HG02973 (cell line): ENCODE measurements around the gene PATE2.

Experiments used
- ATAC-seq: cut with Tn5 transposase; IDR thresholded peaks from one replicate; pipeline ENCODE4 v1.9.1; 2021; ENCODE audit warnings: moderate library complexity; ENCODE audit not compliant: unreplicated experiment

Gene PATE2

GRCh38 chr11:125778728-125779127 lies at the start of gene PATE2:
TSS of gene PATE2 (minus strand) at chr11:125778828. CDS start at chr11:125778773, 55 bp downstream.
- ATAC-seq = no peak

GRCh38 chr11:125807909-125808308 lies 29.3 kb upstream of the PATE2 start:
- no peak for ATAC-seq

- no peak for ATAC-seq
These were observed 23.8 kb upstream of the PATE2 start for GRCh38 chr11:125802387-125802786.

GRCh38 chr11:125799808-125800207 lies 21.2 kb upstream of the PATE2 start:
- ATAC-seq = no peak

DNA sequence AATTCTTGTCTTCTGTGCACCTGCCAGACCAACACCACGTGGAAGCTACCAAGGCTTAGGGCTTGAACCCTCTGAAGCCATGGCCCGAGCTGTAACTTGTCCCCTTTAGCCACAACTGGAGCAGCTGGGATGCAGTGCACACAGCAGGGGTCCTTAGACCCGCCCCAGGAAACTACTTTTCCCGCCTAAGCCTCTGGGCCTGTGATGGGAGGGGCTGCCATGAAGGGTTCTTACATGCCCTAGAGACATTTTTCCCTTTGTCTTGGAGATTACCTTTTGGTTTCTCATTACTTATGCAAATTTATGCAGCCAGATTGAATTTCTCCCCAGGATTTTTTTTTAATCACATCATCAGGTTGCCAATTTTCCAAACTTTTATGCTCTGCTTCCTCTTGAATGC lies 19.0 kb upstream of the PATE2 start:
- no peak for ATAC-seq

- ATAC-seq = no peak
These were observed 12.2 kb upstream of the PATE2 start for GRCh38 chr11:125790825-125791224.

- no peak for ATAC-seq
These were observed 9.2 kb upstream of the PATE2 start, which contains the start of gene PATE3 for GRCh38 chr11:125787827-125788226. TSS of gene PATE3 (plus strand) at chr11:125788127. CDS start at chr11:125788152, 25 bp downstream.

DNA sequence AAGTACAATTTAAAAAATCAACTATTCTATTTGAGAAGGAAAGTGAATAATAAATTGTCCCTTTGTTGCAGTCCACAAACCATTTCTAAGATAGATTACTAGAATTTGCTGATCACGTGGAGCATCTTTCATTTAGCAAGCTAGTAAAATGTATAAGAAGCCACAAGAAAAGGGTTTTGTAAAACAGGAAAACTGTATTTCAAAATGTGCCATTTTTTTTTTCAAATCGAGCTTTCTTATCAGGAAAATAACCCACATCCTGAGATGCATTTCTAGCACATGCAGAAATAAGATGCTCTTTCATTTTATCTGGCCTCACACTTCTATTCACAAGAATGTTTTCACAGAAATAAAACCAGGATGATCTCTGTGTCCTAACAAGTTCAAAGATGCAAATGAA lies 6.0 kb upstream of the PATE2 start:
- ATAC-seq = no peak

DNA sequence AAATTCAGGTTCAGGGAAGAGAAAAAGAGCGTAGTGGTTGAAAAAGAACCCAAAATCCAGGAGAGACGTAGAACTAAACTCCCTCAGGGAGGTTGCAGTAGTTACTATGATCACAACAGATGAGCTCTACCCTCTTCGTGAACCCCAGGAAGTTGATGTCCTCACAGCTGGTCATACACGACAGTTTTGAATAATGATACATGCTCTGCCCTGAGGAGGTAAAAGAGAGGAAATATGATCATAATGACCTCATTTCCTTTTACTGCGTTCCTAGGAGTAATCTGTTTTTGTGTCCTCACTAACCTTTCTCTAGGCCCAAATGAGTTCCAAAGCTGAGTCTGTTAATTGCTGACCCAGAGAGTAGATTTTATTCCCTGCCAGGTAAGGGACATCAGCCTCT lies 1.3 kb downstream of the PATE2 start:
- no peak for ATAC-seq

DNA sequence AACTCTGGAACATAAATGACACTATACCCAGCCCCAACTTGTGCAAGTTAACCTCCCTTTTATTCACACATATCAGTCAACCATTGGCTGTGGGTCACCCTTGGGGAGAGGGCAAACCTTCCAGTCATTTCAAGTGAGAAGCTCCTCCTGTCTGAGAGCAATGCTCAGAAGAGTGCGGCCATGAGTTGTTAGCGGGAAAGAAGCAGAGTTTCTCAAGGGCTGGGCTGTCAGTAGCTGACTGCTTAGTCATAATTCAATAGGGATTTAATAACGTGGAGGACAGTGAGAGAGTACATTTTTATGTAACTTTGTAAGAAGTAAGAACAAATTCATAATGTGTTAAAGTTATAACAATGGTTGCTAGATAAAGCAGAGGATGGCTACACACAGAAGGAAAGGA lies 5.1 kb downstream of the PATE2 start:
- ATAC-seq = no peak

DNA sequence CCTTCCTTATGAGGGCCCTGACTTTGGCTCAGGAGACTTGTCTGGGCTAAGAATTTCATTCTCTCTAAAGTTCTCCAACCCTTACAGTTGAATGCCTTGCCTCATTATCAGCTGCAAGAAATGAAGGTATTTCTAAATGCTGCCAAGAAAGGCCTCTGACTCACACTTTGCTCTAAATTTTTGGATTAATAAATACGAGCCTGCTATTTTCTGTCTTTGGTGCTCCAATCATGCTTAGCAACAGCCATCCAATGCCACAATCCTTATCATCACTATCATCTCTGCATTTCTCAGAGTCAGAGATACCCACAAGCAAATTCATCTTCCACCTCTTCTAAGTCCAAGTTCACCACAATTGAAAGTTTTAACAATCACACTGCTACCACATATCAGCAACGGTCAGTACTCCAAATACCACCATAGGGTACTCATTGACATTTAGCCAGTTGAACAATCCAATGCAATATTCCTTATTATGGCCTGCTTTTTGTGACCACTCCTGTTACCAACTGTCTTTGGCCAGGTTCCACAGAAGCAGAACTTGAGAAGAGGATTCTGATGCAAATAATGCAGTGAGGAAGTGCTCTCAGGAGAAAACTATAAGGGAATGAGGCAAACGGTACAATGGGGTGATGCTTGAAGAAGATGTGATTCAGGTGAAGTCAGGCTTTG lies 5.7 kb downstream of the PATE2 start:
- no peak for ATAC-seq

DNA sequence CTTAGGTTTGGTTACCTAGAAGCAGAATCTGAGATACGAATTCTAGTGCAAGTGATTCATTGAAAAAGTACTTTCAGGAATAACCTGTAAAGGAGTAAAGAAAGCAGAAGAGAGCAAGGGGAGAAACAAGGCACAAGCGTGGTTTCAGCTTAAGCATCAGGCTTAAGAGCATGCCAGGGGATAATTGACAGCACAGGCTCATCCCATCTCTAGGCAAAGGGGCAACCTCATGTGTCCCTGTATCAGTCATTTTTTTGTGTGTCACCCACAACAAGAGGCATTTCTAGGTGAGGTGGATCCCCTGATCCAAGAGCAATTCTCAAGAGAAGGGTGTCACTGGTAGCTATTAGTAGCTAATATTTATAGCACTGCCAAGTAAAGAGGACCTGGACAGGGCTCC lies 8.0 kb downstream of the PATE2 start:
- ATAC-seq = no peak

DNA sequence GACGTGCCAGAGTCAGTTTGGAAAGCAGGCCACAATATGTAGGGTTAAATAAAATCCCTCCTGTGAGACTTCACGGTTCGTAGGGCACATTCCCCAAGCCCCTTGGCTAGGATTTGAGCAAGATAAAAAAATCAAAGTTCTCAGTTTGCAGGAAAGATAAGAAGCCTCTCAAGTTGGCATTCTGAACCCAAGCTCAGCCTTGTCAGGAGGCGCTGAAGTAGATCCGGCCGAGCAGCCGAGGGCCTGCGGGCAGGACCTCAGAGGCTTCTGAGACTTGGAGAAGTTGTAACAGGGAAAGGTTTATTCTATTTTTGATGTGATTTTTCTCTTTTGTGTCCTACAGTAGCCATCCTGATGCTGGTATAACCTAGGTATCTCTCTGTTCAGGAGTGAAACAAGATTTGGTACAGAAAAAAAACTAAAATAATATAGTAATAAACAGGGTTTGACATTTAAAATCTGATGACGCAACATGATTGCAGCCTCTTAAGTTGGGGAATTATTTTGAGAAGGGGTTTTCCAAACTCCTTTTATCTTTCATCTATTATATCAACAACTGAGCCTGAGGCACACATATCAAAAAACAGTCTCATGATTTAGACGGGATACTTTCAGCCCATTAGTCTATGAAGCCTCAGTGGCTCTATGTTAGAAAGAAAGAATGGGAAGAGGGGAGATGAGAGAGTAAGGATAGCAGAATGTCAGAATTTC lies 10.1 kb downstream of the PATE2 start:
- no peak for ATAC-seq

GRCh38 chr11:125766251-125766650 lies 12.4 kb downstream of the PATE2 start:
- no peak for ATAC-seq

GRCh38 chr11:125763483-125763882 lies 15.1 kb downstream of the PATE2 start:
- no peak for ATAC-seq

DNA sequence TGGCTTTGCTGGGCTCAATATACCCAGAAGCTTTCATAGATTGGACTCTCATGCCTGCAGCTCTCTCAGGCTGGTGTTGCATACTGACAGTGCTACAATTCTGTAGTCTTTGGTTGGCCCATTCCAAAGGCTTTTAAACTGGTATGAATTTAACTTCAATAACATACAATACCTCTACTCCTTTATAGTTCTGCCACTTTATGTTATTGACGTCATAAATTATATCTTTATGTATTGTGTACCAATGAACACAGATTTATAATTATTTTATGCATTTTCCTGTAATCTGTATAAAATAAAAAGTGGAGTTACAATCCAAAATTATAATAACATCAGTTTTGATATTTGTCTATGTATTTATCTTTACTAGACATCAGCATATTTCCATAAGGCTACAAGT lies 16.2 kb downstream of the PATE2 start:
- no peak for ATAC-seq

DNA sequence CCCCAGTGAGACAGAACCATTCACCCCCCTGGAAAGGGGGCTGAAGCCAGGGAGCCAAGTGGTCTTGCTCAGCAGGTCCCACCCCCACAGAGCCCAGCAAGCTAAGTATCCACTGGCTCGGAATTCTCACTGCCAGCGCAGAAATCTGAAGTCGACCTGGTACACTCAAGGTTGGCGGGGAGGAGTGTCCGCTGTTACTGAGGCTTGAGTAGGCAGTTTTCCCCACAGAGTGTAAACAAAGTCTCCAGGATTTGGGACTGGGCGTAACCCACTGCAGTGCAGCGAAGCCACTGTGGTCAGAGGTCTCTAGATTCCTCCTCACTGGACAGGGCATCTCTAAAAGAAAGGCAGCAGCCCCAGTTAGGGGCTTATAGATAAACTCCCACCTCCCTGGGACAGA lies 22.6 kb downstream of the PATE2 start:
- no peak for ATAC-seq

GRCh38 chr11:125750629-125751028 lies 28.0 kb downstream of the PATE2 start:
- ATAC-seq = no peak

DNA sequence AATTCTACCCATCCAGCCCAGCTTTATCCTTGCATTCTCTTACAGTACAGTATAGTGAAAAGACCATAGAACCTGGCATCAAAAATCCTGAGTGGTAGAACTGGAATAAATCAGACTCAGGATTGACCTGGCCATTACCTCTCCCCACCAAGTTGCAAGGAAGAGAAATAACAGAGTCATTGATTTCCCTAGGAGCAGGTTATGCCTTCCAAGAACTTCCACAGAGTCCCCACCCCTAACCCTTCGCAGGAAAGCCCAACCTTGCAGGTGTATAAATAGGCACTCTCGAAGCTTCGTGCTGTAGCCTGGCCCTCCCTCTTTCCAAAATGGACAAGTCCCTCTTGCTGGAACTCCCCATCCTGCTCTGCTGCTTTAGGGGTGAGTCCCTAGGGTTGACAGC lies 32.6 kb downstream of the PATE2 start, which contains the start of gene PATE1:
Gene PATE1, plus strand, starts transcription at position 301 of the 400 bp plus-strand sequence. Its CDS starts 26 bp downstream, at position 327.
- no peak for ATAC-seq

- ATAC-seq = no peak
These were observed 34.9 kb downstream of the PATE2 start for GRCh38 chr11:125743681-125744080.

- no peak for ATAC-seq
These were observed 38.0 kb downstream of the PATE2 start for GRCh38 chr11:125740617-125741016.

GRCh38 chr11:125728969-125729368 lies 49.7 kb downstream of the PATE2 start:
- no peak for ATAC-seq
